Gastroesophageal sphincter (tissue), 3 donors: Measurements from ENCODE around the gene AKAP12.

Source experiments
- CTCF ChIP-seq, 4 experiments: fragments of 200-600 bp in 2 of 4; fragments of 450-650 bp in 2 of 4; sonication (generic) in 1 of 4; IDR thresholded peaks; one replicate each; pipeline ENCODE4 v1.5.1; 2017 to 2019; ENCODE audit warnings: antibody characterized with exemption in 4 of 4, mild to moderate bottlenecking in 2 of 4, moderate library complexity in 2 of 4
- POLR2A ChIP-seq, 2 donors: fragments of 450-650 bp; IDR thresholded peaks; one replicate each; pipeline ENCODE4 v1.6.1; 2017; ENCODE audit warnings: antibody characterized with exemption in 2 of 2, mild to moderate bottlenecking in 2 of 2, moderate library complexity in 1 of 2
- POLR2AphosphoS5 ChIP-seq: sonication (generic); formaldehyde crosslinking; IDR thresholded peaks from one replicate; pipeline ENCODE4 v1.6.1; 2017; ENCODE audit warnings: antibody characterized with exemption

GRCh38 chr6:151365233-151365632 is 125.5 kb downstream of the AKAP12 start:
- TF ChIP-seq CTCF (IDR thresholded peaks at IDR 0.05) (no peak), POLR2AphosphoS5 (no peak), POLR2A (IDR thresholded peaks at IDR 0.05) (no peak)
